IPS-18a (cell line): ENCODE measurements around the gene IL19.
"Not testable (repeated sequence)": the region's sequence is repeated elsewhere in the genome, so short reads cannot be mapped to it uniquely, and the experiment has no call there.

Source experiments
- H3K27ac ChIP-seq: one replicate; pipeline ENCODE4 v1.5.1; 2013; ENCODE audit warnings: low read length
- H3K27me3 ChIP-seq: one replicate; pipeline ENCODE4 v1.6.1; 2013; ENCODE audit warnings: mild to moderate bottlenecking, low read length; ENCODE audit not compliant: control insufficient read depth, insufficient read depth
- H3K36me3 ChIP-seq: one replicate; pipeline ENCODE4 v1.6.1; 2013; ENCODE audit warnings: low read depth, low read length; ENCODE audit not compliant: control insufficient read depth
- H3K4me1 ChIP-seq: one replicate; pipeline ENCODE4 v1.6.1; 2013; ENCODE audit warnings: low read depth, low read length; ENCODE audit not compliant: control insufficient read depth
- H3K4me3 ChIP-seq: one replicate; pipeline ENCODE4 v1.5.1; 2013; ENCODE audit warnings: low read length
- H3K9ac ChIP-seq: one replicate; pipeline ENCODE4 v1.6.1; 2013; ENCODE audit warnings: mild to moderate bottlenecking, low read length, moderate library complexity
- H3K9me3 ChIP-seq: one replicate; pipeline ENCODE4 v1.6.1; 2013; ENCODE audit warnings: low read depth, low read length; ENCODE audit not compliant: control insufficient read depth

Gene IL19

DNA sequence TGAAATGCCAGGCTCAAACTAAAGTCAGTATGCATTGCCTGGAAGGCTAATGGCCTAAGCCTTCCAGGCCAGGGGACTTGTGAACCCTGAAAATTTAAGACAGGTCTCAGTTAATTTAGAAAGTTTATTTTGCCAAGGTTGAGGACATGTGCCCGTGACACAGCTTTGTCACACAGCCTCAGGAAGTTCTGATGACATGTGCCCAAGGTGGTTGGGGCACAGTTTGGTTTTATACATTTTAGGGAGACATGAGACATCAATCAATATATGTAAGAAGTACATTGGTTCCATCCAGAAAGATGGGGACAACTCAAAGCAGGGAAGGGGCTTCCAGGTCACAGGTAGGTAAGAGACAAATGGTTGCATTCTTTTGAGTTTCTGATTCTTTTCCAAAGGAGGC lies 4.8 kb upstream of the IL19 start:
- H3K4me1 ChIP-seq, H3K9ac ChIP-seq, H3K9me3 ChIP-seq, H3K36me3 ChIP-seq, H3K27ac ChIP-seq, H3K27me3 ChIP-seq, H3K4me3 ChIP-seq: not testable (repeated sequence)

DNA sequence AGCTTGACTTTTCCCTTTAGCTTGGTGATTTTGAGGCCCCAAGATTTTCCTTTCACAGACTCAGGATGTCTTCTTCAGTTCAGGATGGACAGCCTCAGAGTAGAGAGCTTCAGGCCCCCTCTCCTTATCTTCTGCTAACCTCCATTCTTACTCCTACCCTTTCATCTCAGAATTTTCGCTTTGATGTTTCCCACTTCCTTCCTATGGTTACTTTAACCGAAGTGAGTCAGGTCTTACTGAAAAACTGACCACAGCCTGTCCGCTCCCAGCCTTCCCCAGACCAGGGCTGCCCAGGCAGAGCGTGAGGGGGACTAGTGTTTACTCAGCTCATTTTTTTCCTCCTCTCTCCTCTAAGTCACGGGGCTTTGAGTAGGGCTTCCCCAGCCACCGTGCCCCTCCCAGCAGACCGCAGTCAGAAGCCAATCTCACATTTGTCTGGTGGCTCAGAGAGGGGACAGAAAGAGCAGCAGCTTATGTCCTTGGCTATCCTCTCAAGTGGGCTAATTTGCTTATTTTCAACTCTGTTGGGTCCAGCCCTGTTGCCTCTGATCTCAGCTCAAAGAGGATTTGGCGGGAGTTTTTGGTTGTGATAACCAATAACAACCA lies 4.2 kb upstream of the IL19 start:
- H3K36me3 ChIP-seq: no peaks in the 10 kb centered on the region
- no peaks in the 10 kb centered on the region for H3K27me3 ChIP-seq
- no peak overlapping the region for H3K4me3 ChIP-seq
- no peaks in the 10 kb centered on the region for H3K4me1 ChIP-seq
- no peaks in the 10 kb centered on the region for H3K9me3 ChIP-seq
- no peak overlapping the region for H3K27ac ChIP-seq
- no peak overlapping the region for H3K9ac ChIP-seq

DNA sequence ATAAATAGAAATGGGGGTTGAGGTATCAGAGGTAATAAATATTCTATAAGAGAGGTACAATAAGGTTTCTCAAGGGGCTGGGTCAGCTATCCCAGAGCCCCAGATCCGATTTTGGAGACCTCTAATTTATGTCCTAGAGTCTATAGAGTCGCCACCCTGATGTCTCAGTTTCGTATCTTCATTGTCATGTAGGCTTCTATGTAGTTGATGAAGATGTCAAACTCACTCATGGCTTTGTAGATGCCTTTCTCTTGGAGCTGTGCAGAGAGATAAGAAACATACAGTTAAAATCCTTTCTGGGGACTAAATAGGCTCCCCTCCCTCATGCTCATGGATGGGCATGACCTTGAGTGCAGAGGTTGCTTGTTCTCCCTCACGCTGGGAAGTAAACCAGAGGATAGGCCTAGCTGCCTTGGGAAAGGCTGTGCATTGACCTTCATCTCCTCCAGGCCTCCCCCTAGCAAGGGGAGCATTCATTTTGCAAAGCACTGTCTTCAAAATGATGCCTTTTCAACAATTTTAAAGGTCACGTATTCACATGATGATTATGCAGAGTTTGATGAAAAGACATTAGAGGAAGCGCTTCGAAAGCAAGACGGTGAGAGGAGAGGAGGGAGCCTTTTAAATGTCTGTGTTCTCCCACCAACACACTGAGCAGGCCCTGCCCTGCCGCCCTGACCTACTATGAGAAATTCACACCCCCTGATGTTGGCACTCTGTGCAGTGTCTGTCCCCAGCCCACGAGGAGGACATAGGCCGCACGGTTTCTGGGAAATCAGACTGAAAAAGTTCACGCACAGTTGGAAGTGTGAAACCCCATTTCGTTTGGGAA lies 1.9 kb upstream of the IL19 start:
- no peaks in the 10 kb centered on the region for H3K36me3 ChIP-seq
- H3K4me3 ChIP-seq: no peak overlapping the region
- H3K4me1 ChIP-seq: no peaks in the 10 kb centered on the region
- H3K27ac ChIP-seq: no peak overlapping the region
- no peaks in the 10 kb centered on the region for H3K9me3 ChIP-seq
- no peaks in the 10 kb centered on the region for H3K27me3 ChIP-seq
- no peak overlapping the region for H3K9ac ChIP-seq

DNA sequence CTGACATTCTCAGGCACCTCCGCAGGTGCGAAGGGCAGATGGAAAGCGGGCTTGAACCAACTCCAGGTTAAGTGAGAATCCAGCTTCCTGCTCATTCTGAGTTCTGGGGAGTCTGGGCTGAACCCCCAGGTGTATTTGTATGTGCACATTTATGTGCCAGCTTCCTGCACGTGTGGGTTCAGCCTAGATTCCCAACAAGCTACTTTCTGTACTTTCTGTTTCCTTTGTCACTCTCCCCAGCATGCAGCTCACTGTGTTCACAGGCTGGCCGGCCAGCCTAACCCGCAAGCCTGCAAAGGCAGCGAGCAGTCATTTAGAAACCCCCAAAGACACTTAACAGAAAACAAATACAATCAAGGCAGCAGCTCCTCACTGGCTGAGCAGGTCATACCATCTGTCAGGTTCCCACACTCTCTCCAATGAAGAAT lies 1.3 kb upstream of the IL19 start:
- H3K36me3 ChIP-seq: no peaks in the 10 kb centered on the region
- H3K4me1 ChIP-seq: no peaks in the 10 kb centered on the region
- H3K4me3 ChIP-seq: no peak overlapping the region
- H3K9me3 ChIP-seq: no peaks in the 10 kb centered on the region
- no peak overlapping the region for H3K9ac ChIP-seq
- H3K27ac ChIP-seq: no peak overlapping the region
- H3K27me3 ChIP-seq: no peaks in the 10 kb centered on the region

DNA sequence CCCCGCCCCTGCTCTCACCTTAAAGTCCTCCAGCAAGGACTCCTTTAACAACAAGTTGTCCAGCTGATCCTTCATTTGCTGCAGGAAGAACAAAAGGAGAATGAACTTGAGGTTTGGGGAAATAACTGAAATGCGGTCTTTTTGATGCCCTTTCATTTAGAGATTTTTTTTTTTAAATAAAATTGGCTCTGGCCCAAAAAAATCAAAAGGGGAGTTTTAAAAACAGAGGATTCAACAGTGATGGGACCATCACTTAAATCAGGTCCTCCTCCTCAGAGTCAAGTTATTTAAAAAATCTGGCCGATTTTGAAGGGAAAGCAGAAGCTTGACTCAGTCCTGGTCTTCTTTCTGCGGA lies 742 bp downstream of the IL19 start:
- H3K9me3 ChIP-seq: no peaks in the 10 kb centered on the region
- no peak overlapping the region for H3K9ac ChIP-seq
- H3K4me3 ChIP-seq: no peak overlapping the region
- no peak overlapping the region for H3K27ac ChIP-seq
- H3K4me1 ChIP-seq: no peaks in the 10 kb centered on the region
- no peaks in the 10 kb centered on the region for H3K27me3 ChIP-seq
- no peaks in the 10 kb centered on the region for H3K36me3 ChIP-seq

DNA sequence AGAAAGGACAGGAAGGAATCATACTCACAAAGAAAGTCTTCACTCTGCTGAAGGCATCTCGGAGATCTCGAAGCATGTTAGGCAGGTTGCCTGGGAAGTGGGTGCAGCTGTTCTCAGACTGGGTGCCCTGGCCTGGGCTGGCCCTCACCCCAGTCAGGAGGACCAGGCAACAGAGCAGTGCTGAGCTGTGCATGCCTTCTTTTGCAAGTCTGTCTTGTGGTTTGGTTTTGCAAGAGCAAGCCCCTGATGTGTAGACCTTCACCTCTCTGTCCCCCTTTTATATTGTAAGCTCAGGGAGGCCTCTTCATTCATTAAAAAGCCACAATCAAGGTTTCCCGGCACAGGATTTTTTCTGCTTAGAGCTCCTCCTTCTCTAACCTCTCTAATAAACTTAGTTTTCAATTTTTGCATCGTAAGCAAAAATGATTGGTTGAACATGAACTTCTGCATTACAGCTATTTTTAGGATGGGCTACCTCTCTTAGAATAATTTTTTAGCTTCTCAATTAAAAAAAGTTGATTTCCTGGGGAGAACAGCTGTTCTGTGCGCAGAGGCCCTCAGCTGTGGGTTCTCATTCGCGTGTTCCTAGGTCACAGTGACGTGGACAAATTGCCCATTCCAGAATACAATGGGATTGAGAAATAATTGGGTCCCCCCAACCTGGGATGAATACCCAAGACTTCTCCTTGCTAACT lies 1.8 kb downstream of the IL19 start, which contains the start of gene IL10:
TSS of gene IL10 (minus strand) at position 252 of the 695 bp plus-strand sequence. CDS start at position 193, 59 bp downstream.
- no peaks in the 10 kb centered on the region for H3K36me3 ChIP-seq
- no peaks in the 10 kb centered on the region for H3K9me3 ChIP-seq
- H3K27me3 ChIP-seq: no peaks in the 10 kb centered on the region
- no peak within 1 kb of the TSS for H3K27ac ChIP-seq
- no peak within 1 kb of the TSS for H3K9ac ChIP-seq
- H3K4me3 ChIP-seq: no peak within 1 kb of the TSS
- H3K4me1 ChIP-seq: no peaks in the 10 kb centered on the region

DNA sequence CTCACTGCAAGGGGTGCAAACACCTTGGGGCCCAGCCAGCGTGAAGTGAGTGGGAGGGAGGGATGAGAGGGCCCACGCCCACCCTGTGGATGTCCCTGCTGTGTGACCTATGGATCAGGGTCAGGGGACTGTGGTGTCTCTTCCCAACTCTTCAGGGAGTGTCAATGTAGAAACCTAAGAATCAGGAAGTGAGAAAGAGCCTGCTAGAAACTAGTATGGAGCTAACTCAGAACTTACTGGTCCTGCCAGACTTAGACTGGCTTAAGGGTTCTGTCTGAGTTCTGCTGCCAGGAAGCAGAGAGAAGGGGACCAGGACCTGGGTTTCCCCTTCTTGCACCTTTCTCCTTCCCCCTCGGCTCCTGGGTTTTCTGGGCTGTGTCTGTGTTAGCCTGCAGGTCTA lies 3.5 kb downstream of the IL19 start:
- Histone ChIP-seq H3K4me1 (no peaks in the 10 kb centered on the region), H3K27ac (no peak overlapping the region), H3K4me3 (no peak overlapping the region)

DNA sequence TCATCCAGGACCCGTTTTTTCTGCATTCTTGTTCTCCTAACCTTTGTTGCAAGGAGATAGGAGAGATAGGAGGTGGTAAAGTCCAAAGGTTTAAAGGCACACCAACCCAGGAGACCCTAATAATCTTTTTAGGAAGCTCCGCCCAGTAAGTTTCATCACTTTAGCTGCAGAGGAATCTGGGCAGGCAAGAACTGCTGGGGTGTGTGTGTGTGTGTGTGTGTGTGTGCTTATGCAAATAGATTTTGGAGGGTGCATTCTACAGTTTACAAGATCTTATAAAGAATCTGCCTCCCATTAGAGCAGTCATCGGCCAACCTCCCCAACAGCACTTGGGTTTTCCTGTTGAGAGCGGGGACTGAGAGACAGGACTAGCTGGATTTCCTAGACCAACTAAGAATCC lies 5.7 kb downstream of the IL19 start:
- H3K36me3 ChIP-seq: no peaks in the 10 kb centered on the region
- H3K9me3 ChIP-seq: no peaks in the 10 kb centered on the region
- no peaks in the 10 kb centered on the region for H3K27me3 ChIP-seq
- H3K4me1 ChIP-seq: no peaks in the 10 kb centered on the region
- H3K4me3 ChIP-seq: no peak overlapping the region
- no peak overlapping the region for H3K27ac ChIP-seq
- no peak overlapping the region for H3K9ac ChIP-seq

More for the DNA sequence above, 3.5 kb downstream of the IL19 start:
- Histone ChIP-seq H3K9me3 (no peaks in the 10 kb centered on the region), H3K9ac (no peak overlapping the region), H3K27me3 (no peaks in the 10 kb centered on the region), H3K36me3 (no peaks in the 10 kb centered on the region)

DNA sequence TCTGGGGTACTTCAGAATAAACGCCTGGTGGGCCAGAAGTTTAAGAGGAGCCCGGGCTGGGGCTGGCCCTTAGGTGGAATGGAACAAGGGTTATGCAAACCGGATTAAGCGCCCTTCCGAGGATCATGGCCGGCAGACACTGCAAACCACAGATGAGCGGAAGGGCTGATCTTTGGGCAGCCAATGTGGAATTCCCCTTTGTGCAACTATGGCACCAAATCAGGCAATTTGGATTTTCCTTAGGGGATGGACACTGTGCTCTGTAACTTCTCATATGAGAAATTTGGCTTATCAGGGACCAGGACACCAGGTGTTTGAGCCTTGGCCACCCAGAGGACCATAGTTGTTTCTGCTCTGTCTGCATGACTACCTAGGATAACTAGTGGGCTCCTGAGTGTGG lies 7.5 kb downstream of the IL19 start:
- H3K9ac ChIP-seq: no peak overlapping the region
- no peaks in the 10 kb centered on the region for H3K4me1 ChIP-seq
- no peak overlapping the region for H3K27ac ChIP-seq
- no peaks in the 10 kb centered on the region for H3K9me3 ChIP-seq
- no peaks in the 10 kb centered on the region for H3K27me3 ChIP-seq
- H3K4me3 ChIP-seq: no peak overlapping the region
- H3K36me3 ChIP-seq: no peaks in the 10 kb centered on the region

DNA sequence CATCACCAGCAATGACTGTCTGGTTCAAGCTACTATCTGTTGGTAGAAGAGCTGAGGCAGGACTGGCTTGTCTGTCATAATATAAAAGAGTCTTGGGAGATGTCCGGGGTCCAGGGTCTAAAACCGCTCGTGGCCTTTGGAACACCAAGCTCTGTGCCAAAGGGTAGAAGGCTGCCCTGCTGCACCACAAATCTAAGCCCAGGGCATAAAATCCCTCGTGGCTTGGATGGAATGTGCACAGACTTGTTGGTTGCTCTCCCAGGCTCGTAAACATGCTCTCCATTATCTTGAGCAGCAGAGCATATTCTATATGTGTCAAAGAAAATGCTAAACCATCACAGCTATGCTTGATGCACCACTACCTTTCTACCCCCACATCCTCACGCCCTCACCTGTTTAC lies 8.3 kb downstream of the IL19 start:
- not testable (repeated sequence) for H3K9me3 ChIP-seq, H3K9ac ChIP-seq, H3K27me3 ChIP-seq, H3K27ac ChIP-seq, H3K4me3 ChIP-seq, H3K4me1 ChIP-seq, H3K36me3 ChIP-seq

DNA sequence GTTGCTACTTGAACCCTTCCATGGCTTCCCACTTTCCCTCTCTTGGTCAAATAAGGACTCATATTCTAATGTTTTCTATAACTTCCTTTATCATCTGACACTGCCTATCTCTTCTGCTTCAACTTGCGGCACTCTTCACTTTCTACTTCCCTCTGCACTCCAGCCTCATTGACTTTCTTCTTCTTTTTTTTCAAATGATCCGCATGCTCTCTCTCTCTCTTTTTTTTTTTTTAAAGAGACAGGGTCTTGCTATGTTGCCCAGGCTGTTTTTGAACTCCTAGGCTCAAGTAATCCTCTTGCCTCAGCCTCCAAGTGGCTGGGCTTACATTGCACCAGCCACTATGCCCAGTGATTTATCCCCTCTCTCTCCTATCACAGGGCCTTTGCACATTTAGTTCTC lies 9.1 kb downstream of the IL19 start:
- Histone ChIP-seq H3K27me3 (no peaks in the 10 kb centered on the region), H3K4me1 (no peaks in the 10 kb centered on the region)

More for the DNA sequence above, 9.1 kb downstream of the IL19 start:
- Histone ChIP-seq H3K9me3 (no peaks in the 10 kb centered on the region), H3K36me3 (no peaks in the 10 kb centered on the region), H3K27ac (no peak overlapping the region), H3K4me3 (no peak overlapping the region), H3K9ac (no peak overlapping the region)
